Muscle layer of colon (tissue), 2 donors: ENCODE results near the gene PLCXD3.
"Not testable (repeated sequence)": the region's sequence is repeated elsewhere in the genome, so short reads cannot be mapped to it uniquely, and the experiment has no call there.

Source experiments
- H3K27ac ChIP-seq: one replicate; pipeline ENCODE4 v1.7.0; 2013; ENCODE audit warnings: low read depth, mild to moderate bottlenecking, low read length, moderate library complexity
- H3K27me3 ChIP-seq, 2 donors: one replicate each; pipeline ENCODE4 v1.7.0; 2013; ENCODE audit warnings: low read length in 2 of 2, mild to moderate bottlenecking in 2 of 2; ENCODE audit not compliant: insufficient read depth in 2 of 2, control insufficient read depth in 1 of 2
- H3K36me3 ChIP-seq: one replicate; pipeline ENCODE4 v1.7.0; 2013; ENCODE audit warnings: mild to moderate bottlenecking, low read length; ENCODE audit not compliant: insufficient read depth
- H3K4me1 ChIP-seq: one replicate; pipeline ENCODE4 v1.7.0; 2013; ENCODE audit warnings: mild to moderate bottlenecking, low read length; ENCODE audit not compliant: insufficient read depth
- H3K4me3 ChIP-seq, 2 donors: one replicate each; pipeline ENCODE4 v1.7.0; 2013; ENCODE audit warnings: low read length in 2 of 2, low read depth in 1 of 2, mild to moderate bottlenecking in 1 of 2, moderate library complexity in 1 of 2
- H3K9ac ChIP-seq: one replicate; pipeline ENCODE4 v1.7.0; 2013; ENCODE audit warnings: low read length
- H3K9me3 ChIP-seq: one replicate; pipeline ENCODE4 v1.7.0; 2013; ENCODE audit warnings: mild to moderate bottlenecking, low read length
- donor health status: abdominal sarcoma.
- donor health status: Adenocarcinoma of cecum.

Gene PLCXD3

DNA sequence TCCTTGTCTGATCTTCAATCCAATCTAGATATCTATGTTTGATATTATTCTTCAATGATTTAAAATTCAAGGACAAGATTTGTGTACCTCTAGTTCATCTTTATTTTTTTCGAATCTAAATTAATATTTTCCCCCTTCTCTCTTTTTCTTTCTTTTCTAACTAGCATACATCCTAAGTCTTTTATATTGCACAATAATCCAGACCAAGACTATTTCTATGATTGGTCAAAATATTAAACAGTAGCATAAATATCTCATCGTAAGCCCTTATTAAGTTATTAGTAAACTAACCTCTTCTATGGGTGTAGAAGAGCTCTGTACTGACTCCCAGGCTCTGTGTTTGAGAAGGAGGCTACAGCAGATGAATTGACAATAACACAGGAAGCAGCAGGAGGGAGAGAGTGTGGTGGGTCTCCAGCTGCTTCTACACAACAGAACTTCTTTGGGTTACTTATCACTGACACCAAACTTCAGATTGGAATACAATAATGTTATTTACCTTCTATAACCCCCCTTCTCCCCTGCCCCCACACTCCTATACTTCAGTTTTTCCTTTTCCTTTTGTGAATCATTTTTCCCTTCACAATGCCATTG lies 11.9 kb upstream of the PLCXD3 start:
- H3K4me3 ChIP-seq = no peak overlapping the region
- H3K9me3 ChIP-seq = no peaks in the 10 kb centered on the region
- H3K4me1 ChIP-seq = no peaks in the 10 kb centered on the region
- H3K27ac ChIP-seq = no peak overlapping the region
- no peaks in the 10 kb centered on the region for H3K27me3 ChIP-seq
- no peaks in the 10 kb centered on the region for H3K36me3 ChIP-seq
- H3K9ac ChIP-seq = no peak overlapping the region

DNA sequence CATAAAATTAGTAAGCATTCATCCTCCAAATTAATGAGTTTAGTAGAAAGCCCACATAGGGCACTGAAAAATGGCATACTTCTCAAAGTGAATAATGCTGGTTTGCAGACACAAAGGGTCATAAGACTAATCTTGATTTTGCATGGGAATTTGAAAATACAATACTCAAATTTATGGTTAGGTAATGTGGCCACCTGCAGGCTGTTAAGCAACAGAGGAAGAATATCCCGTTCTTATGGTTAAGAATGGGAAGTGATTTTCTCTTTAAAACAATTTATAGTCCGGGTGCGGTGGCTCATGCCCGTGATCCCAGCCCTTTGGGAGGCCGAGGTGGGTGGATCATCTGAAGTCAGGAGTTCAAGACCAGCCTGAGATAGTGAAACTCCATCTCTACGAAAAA lies 9.4 kb upstream of the PLCXD3 start:
- Histone ChIP-seq H3K9ac (no peak overlapping the region), H3K27ac (no peak overlapping the region), H3K4me1 (no peaks in the 10 kb centered on the region), H3K36me3 (no peaks in the 10 kb centered on the region), H3K27me3 (no peaks in the 10 kb centered on the region), H3K4me3 (no peak overlapping the region), H3K9me3 (no peaks in the 10 kb centered on the region)

DNA sequence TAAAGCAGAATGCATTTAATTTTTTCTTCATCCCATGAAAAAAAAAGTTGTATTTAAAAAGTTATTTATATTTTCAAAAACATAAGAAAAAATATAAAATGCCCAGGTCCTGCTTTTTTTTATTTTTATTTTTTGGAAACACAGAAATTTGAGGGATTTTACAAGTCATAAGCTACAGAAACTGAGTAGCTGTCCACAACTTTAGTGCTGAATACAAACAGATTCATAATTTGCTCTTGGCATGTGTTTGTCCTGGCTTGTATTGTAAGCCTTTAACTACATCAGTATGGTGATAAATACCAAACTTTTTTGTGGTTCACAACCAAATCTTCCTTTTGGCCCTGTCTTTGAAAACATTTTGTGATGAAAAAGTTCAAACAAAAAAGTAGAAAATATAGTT lies 7.5 kb upstream of the PLCXD3 start:
- Histone ChIP-seq H3K36me3 (no peaks in the 10 kb centered on the region), H3K9ac (no peak overlapping the region), H3K27me3 (no peaks in the 10 kb centered on the region), H3K27ac (no peak overlapping the region), H3K4me3 (no peak overlapping the region), H3K9me3 (no peaks in the 10 kb centered on the region), H3K4me1 (no peaks in the 10 kb centered on the region)

DNA sequence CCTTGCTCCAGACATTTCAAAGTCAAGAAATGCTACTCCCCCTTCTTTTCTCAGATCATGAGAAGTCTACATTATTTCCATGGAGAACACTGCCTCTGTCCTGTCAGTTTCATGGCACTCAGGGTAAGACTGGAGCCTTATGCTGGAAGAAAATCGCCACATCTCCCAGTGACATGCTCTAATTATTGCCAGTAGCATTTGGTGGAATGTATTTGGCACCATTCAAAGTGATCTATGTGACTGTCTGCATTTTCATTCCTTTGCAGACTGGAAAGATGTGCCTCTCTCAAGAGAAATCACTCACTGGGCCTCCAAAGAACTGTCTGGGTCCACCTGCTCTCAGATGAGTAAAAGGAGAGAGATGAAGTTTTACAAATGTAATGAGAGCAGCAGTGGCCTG lies 840 bp upstream of the PLCXD3 start:
- no peaks in the 10 kb centered on the region for H3K4me1 ChIP-seq
- H3K27me3 ChIP-seq = peaks cover 0 to 19% of the 10 kb centered on the region in 2 donors
- no peaks in the 10 kb centered on the region for H3K36me3 ChIP-seq
- no peak overlapping the region for H3K27ac ChIP-seq
- H3K9ac ChIP-seq = no peak overlapping the region
- H3K9me3 ChIP-seq = no peaks in the 10 kb centered on the region
- H3K4me3 ChIP-seq = no peak overlapping the region

DNA sequence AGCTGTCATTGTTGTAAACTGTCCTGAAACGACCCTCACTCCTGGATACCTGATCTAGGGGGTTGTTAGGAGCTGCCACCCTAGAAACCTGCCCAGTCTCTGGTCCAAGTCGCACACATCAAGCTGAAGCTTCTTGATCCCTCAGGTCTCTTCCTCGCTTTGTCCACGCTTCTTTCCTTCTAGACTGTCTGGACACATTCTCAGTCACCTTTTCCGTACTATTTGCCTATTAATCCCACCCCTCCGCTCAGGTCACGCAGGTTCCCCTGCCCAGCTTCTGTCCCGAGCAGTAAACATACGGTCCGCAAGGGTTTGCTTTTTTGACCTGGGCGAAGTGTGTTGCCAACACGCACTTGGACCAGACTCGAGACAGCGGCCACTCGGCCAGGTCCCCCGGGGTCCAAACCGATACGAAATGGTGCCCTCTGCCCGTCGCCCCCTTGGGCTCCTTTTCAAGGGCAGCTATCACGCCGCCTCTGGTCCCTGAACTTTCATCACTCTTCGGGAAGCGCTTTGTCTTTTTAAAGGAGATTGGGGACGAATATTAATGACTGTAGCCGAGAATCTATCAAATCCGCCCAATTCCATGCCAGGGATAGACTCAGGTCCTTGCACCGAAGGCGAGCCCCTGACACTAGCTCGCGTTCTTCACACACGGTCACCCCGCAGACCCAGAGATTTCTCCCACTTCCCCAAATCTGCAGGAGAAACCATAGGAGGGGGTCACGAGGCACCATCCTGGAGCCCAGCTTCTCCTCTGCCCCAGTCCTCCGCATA lies 814 bp downstream of the PLCXD3 start:
- Histone ChIP-seq H3K9ac (no peak overlapping the region), H3K27me3 (peaks cover 0 to 19% of the 10 kb centered on the region in 2 donors)

DNA sequence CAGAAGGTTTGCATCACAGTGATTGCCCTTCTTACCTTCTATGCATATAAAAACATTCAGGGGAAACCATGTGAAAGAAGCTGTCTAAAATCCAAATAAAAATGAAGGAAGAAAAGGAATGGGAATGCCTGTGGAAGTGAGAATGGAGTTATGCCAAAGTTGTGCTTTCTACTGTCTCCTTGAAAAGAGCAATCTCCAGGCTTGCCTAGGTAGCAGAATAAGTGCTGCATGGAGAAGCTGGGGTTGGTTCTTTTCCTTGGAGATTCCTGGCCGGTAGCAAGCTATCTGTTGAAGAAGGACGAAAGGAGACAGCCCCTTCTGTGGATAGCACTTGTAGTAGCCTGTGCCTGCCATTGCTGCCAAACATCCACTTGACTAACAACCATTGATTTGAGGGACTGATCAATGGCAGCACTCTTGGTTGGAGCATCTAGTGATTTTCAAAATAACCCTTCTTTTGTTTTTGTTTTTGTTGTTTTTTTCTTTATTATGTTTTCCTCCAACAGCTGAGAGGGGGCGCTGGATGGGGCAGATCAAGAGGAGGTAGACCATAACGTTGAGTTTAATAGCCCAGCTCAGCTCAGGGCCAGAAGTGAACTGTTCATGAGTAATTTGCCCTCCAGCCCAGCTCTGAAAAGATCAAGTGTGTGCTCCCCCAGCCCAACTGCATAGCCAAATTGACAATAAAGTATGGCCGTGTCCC lies 1.6 kb downstream of the PLCXD3 start:
- Histone ChIP-seq H3K4me3 (no peak overlapping the region), H3K27me3 (peaks cover 0 to 19% of the 10 kb centered on the region in 2 donors), H3K36me3 (no peaks in the 10 kb centered on the region), H3K4me1 (no peaks in the 10 kb centered on the region), H3K27ac (no peak overlapping the region), H3K9ac (no peak overlapping the region), H3K9me3 (no peaks in the 10 kb centered on the region)

More for the DNA sequence above, 814 bp downstream of the PLCXD3 start:
- Histone ChIP-seq H3K36me3 (no peaks in the 10 kb centered on the region), H3K9me3 (no peaks in the 10 kb centered on the region), H3K27ac (no peak overlapping the region), H3K4me3 (peak overlapping the region; percentile 30 to 54), H3K4me1 (no peaks in the 10 kb centered on the region)

DNA sequence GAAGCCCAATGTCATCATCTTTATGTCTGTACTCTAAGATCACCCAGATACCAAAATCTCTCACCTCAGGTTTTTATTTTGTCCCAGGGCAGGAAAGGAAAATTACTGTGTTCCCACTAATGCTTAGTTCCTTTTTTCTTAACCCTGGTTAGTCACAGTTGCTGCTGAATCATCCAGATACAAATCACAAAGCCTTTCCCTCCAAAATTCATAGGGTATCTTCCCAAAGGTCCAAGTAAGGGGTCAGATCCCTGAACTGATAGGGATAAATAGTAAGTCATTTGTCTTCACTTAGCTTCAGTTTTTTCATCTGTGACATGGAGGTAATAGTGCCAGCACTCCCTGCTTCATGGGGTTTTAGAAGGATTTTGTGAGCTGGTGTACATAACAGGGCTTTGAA lies 2.2 kb downstream of the PLCXD3 start:
- Histone ChIP-seq H3K36me3 (no peaks in the 10 kb centered on the region), H3K27me3 (peaks cover 0 to 19% of the 10 kb centered on the region in 2 donors), H3K4me3 (no peak overlapping the region), H3K9me3 (no peaks in the 10 kb centered on the region), H3K4me1 (no peaks in the 10 kb centered on the region), H3K27ac (no peak overlapping the region), H3K9ac (no peak overlapping the region)

DNA sequence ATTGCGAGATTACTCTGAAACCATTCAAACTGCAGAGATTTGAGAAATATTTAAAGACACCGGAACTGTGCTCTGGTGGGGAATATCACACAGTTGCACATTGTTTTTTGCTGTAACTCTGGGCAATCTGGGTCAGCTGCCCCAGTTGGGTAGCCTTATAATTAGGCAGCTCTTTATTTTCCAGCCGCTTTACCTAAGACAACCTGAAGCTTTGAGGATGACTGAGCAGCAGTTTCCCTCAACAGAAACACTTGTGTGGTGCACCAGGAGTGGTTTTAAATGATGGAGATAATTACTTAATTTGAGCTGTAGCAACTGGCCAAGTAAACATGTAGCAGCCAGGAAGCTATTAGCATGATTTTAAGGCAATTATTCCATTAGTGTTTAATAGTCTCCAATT lies 2.9 kb downstream of the PLCXD3 start:
- Histone ChIP-seq H3K36me3 (no peaks in the 10 kb centered on the region), H3K4me3 (no peak overlapping the region), H3K27me3 (peaks cover 0 to 19% of the 10 kb centered on the region in 2 donors), H3K9me3 (no peaks in the 10 kb centered on the region), H3K4me1 (no peaks in the 10 kb centered on the region), H3K27ac (no peak overlapping the region), H3K9ac (no peak overlapping the region)

DNA sequence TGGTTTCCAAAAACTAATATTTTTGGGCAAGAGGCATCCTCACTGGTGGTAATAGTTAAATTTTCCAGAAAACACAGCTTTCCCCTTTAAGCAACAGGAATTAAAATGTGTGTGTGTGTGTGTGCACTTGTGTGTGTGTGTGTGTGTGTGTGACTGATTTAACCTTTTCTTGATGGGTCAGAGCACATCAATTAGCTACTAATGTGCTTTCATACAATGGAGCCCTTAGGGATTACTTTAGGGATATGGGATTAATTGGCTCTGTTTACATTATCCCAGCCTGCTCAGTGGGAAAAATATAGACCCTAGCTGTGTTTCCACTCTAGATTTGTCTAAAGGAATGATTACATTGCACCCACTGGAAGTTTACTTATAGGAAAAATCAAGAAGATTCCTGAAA lies 6.5 kb downstream of the PLCXD3 start:
- no peak overlapping the region for H3K9ac ChIP-seq
- no peaks in the 10 kb centered on the region for H3K9me3 ChIP-seq
- no peak overlapping the region for H3K27ac ChIP-seq
- H3K4me1 ChIP-seq = no peaks in the 10 kb centered on the region
- H3K4me3 ChIP-seq = no peak overlapping the region
- H3K27me3 ChIP-seq = no peaks in the 10 kb centered on the region
- H3K36me3 ChIP-seq = no peaks in the 10 kb centered on the region

DNA sequence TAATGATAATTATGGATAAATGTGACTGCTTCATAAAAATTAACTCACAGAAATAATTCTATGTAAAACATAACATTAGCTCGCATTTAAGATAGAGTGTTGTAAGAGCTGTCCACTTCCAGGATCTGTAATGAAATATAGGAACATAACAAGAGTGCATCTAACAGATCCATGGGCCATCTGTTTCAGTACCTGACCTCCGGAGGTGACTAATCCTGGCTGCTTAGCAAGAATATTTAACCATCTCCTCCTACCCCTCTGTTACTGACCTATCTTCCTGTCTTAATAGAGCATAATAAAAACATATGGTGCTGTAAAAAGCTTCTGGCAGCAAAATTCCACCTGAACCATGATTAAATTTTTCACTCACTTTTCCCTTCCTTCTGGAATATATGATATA lies 7.1 kb downstream of the PLCXD3 start:
- no peak overlapping the region for H3K4me3 ChIP-seq
- no peaks in the 10 kb centered on the region for H3K4me1 ChIP-seq
- H3K27ac ChIP-seq = no peak overlapping the region
- no peaks in the 10 kb centered on the region for H3K9me3 ChIP-seq
- H3K9ac ChIP-seq = no peak overlapping the region
- H3K27me3 ChIP-seq = no peaks in the 10 kb centered on the region
- no peaks in the 10 kb centered on the region for H3K36me3 ChIP-seq

DNA sequence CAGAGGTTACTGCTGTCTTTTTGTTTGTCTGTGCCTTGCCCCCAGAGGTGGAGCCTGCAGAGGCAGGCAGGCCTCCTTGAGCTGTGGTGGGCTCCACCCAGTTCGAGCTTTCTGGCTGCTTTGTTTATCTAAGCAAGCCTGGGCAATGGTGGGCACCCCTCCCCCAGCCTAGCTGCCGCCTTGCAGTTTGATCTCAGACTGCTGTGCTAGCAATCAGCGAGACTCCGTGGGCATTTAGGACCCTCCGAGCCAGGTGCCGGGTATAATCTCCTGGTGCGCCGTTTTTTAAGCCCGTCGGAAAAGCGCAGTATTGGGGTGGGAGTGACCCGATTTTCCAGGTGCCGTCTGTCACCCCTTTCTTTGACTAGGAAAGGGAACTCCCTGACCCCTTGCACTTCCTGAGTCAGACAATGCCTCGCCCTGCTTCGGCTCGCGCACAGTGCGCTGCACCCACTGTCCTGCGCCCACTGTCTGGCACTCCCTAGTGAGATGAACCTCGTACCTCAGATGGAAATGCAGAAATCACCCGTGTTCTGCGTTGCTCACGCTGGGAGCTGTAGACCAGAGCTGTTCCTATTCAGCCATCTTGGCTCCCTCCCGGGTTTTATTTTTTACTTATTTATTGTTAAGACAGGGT lies 16.8 kb downstream of the PLCXD3 start:
- not testable (repeated sequence) for H3K27ac ChIP-seq, H3K4me1 ChIP-seq, H3K36me3 ChIP-seq, H3K27me3 ChIP-seq, H3K4me3 ChIP-seq, H3K9ac ChIP-seq, H3K9me3 ChIP-seq
